Gastrocnemius medialis (tissue), 4 donors: Measurements from ENCODE around the gene EHD3.

Experiments used
- CTCF ChIP-seq, 5 experiments: fragments of 450-650 bp in 3 of 5; fragments of 200-600 bp in 2 of 5; sonication (generic) in 2 of 5; IDR thresholded peaks in 4 of 5; conservative IDR thresholded peaks in 1 of 5; 1 replicate in 4 of 5; 2 replicates in 1 of 5; pipeline ENCODE4 v1.5.1; 2016 to 2019; ENCODE audit warnings: antibody characterized with exemption in 5 of 5, mild to moderate bottlenecking in 3 of 5, moderate library complexity in 3 of 5
- POLR2A ChIP-seq, 2 donors: fragments of 450-650 bp; IDR thresholded peaks; one replicate each; pipeline ENCODE4 v1.6.1; 2017; ENCODE audit warnings: antibody characterized with exemption in 2 of 2, mild to moderate bottlenecking in 2 of 2, moderate library complexity in 2 of 2

- TF ChIP-seq CTCF (IDR thresholded peaks at IDR 0.05 in 4 of 5, conservative IDR thresholded peaks at IDR 0.05 in 1 of 5) (no peak), POLR2A (IDR thresholded peaks at IDR 0.05) (no peak)
Observed at GRCh38 chr2:31188131-31188530, 45.8 kb upstream of the EHD3 start.
